PFSK-1 (cell line): Measurements from ENCODE around the gene MAPK12.

Source experiments
- FOXP2 ChIP-seq: optimal IDR thresholded peaks from 2 replicates; pipeline ENCODE3; 2011; ENCODE audit warnings: borderline replicate concordance, control low read depth, inconsistent platforms; ENCODE audit not compliant: insufficient read depth; ENCODE audit errors: extremely low read length, extremely low read depth
- POLR2AphosphoS5 ChIP-seq: IDR thresholded peaks from 2 replicates; pipeline ENCODE4 v1.6.1; 2012; ENCODE audit warnings: low read depth, mild to moderate bottlenecking, control low read depth, low read length, moderate library complexity
- SIN3A ChIP-seq: IDR thresholded peaks from 2 replicates; pipeline ENCODE4 v1.6.1; 2012; ENCODE audit warnings: mild to moderate bottlenecking, low read length, moderate library complexity, borderline replicate concordance; ENCODE audit not compliant: insufficient read depth
- TAF1 ChIP-seq: IDR thresholded peaks from 2 replicates; pipeline ENCODE4 v1.6.1; 2012; ENCODE audit warnings: low read length, control low read depth, borderline replicate concordance; ENCODE audit not compliant: insufficient read depth
- TF ChIP-seq, protein P1 (sequence below), 2 experiments: IDR thresholded peaks; 2 replicates each; pipeline versions ENCODE4 v1.6.1 to v1.8.0; 2011 to 2012; ENCODE audit warnings: low read depth in 2 of 2, low read length in 2 of 2, control low read depth in 1 of 2, inconsistent platforms in 1 of 2, mild to moderate bottlenecking in 1 of 2, moderate library complexity in 1 of 2; ENCODE audit not compliant: insufficient read depth in 1 of 2

MAPK12 gene

DNA sequence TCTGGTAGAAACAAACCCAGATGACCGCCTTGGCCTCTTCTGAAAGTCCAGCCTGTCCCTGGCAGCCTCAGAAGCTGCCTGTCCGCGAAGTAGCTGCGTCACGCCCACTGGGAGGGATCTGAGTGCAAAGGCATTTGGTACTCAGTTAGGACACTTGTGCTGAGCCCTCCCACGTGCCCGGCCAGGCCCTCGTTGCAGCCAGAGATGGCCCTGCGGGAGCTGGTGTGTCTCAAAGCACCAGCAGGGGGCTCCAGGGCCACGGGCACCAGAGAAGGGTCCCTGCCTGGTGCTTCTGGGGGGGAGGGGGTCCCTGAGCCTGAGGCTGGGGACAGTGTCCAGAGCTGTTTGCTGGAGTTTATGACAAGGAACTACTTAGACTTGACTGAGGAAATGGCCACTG, 54.9 kb downstream of the MAPK12 start:
- TF ChIP-seq SIN3A (no peak), POLR2AphosphoS5 (no peak), TAF1 (no peak), FOXP2 (no peak)
- TF ChIP-seq, protein P1, sequence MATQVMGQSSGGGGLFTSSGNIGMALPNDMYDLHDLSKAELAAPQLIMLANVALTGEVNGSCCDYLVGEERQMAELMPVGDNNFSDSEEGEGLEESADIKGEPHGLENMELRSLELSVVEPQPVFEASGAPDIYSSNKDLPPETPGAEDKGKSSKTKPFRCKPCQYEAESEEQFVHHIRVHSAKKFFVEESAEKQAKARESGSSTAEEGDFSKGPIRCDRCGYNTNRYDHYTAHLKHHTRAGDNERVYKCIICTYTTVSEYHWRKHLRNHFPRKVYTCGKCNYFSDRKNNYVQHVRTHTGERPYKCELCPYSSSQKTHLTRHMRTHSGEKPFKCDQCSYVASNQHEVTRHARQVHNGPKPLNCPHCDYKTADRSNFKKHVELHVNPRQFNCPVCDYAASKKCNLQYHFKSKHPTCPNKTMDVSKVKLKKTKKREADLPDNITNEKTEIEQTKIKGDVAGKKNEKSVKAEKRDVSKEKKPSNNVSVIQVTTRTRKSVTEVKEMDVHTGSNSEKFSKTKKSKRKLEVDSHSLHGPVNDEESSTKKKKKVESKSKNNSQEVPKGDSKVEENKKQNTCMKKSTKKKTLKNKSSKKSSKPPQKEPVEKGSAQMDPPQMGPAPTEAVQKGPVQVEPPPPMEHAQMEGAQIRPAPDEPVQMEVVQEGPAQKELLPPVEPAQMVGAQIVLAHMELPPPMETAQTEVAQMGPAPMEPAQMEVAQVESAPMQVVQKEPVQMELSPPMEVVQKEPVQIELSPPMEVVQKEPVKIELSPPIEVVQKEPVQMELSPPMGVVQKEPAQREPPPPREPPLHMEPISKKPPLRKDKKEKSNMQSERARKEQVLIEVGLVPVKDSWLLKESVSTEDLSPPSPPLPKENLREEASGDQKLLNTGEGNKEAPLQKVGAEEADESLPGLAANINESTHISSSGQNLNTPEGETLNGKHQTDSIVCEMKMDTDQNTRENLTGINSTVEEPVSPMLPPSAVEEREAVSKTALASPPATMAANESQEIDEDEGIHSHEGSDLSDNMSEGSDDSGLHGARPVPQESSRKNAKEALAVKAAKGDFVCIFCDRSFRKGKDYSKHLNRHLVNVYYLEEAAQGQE (IDR thresholded peaks at IDR 0.05; ENCODE audit: insufficient read depth in 1 of 2, low read depth in 2 of 2, low read length in 2 of 2), result no peak

GRCh38 chr22:50205781-50206569, 55.5 kb downstream of the MAPK12 start:
- no peak for TF ChIP-seq FOXP2
- no peak for TF ChIP-seq SIN3A
- TF ChIP-seq, protein P1 (IDR thresholded peaks at IDR 0.05; ENCODE audit: insufficient read depth in 1 of 2, low read depth in 2 of 2, low read length in 2 of 2), result no peak
- TF ChIP-seq POLR2AphosphoS5, result no peak
- TF ChIP-seq TAF1, result no peak

- TF ChIP-seq, protein P1 (IDR thresholded peaks at IDR 0.05; ENCODE audit: insufficient read depth in 1 of 2, low read depth in 2 of 2, low read length in 2 of 2), result no peak
- no peak for TF ChIP-seq TAF1
- TF ChIP-seq POLR2AphosphoS5, result no peak
- no peak for TF ChIP-seq FOXP2
- TF ChIP-seq SIN3A, result no peak
These were observed 56.9 kb downstream of the MAPK12 start for GRCh38 chr22:50204571-50204970.

- TF ChIP-seq POLR2AphosphoS5 (no peak), FOXP2 (no peak), TAF1 (no peak), SIN3A (no peak)
- TF ChIP-seq, protein P1 (IDR thresholded peaks at IDR 0.05; ENCODE audit: insufficient read depth in 1 of 2, low read depth in 2 of 2, low read length in 2 of 2), result no peak
These were observed 58.2 kb downstream of the MAPK12 start for GRCh38 chr22:50203288-50203687.
